Measurements from ENCODE around the gene GNMT. TPM values are rescaled to one million over a fixed set of nuclear protein-coding genes. Genes with fewer than 3 reads are reported as not detected.
A peak's percentile ranks its signal among the peaks of the same experiment; 100 is the strongest.

The GNMT gene
- total RNA-seq, 4 donors from 2014 or later = 0.76 TPM; not detected in 3

- H3K27ac ChIP-seq = no peak overlapping the region
- intact Hi-C loops (cut with DNase I) = no loop called here
- H3K4me1 ChIP-seq = no peaks in the 10 kb centered on the region
- 90 to 99% methylated on average over 7 of the region's 8 CpGs for WGBS, 2 donors
- no peaks in the 10 kb centered on the region for H3K27me3 ChIP-seq
- TF ChIP-seq, protein P1, sequence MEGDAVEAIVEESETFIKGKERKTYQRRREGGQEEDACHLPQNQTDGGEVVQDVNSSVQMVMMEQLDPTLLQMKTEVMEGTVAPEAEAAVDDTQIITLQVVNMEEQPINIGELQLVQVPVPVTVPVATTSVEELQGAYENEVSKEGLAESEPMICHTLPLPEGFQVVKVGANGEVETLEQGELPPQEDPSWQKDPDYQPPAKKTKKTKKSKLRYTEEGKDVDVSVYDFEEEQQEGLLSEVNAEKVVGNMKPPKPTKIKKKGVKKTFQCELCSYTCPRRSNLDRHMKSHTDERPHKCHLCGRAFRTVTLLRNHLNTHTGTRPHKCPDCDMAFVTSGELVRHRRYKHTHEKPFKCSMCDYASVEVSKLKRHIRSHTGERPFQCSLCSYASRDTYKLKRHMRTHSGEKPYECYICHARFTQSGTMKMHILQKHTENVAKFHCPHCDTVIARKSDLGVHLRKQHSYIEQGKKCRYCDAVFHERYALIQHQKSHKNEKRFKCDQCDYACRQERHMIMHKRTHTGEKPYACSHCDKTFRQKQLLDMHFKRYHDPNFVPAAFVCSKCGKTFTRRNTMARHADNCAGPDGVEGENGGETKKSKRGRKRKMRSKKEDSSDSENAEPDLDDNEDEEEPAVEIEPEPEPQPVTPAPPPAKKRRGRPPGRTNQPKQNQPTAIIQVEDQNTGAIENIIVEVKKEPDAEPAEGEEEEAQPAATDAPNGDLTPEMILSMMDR (IDR thresholded peaks at IDR 0.05) = no peak
- TF ChIP-seq POLR2A (IDR thresholded peaks at IDR 0.05) = no peak
- no peak for DNase-seq
- no peaks in the 10 kb centered on the region for H3K9me3 ChIP-seq
- H3K36me3 ChIP-seq = peaks cover 2 to 50% (median 10%) of the 10 kb centered on the region in 3 donors
- H3K4me3 ChIP-seq = no peak overlapping the region
Observed at GRCh38 chr6:43001843-43002242, 41.3 kb downstream of the GNMT start.

- H3K4me1 ChIP-seq = no peaks in the 10 kb centered on the region
- WGBS, 2 donors = 65 to 85% methylated on average over 3 to 4 of the region's 5 CpGs
- H3K27me3 ChIP-seq = no peaks in the 10 kb centered on the region
- no peak overlapping the region for H3K4me3 ChIP-seq
- intact Hi-C loops (cut with DNase I) = no loop called here
- DNase-seq = no peak
- H3K9me3 ChIP-seq = no peaks in the 10 kb centered on the region
- H3K27ac ChIP-seq = no peak overlapping the region
- TF ChIP-seq POLR2A (IDR thresholded peaks at IDR 0.05) = no peak
- TF ChIP-seq, protein P1 (IDR thresholded peaks at IDR 0.05) = no peak
- H3K36me3 ChIP-seq = peaks cover 13 to 88% (median 26%) of the 10 kb centered on the region in 3 donors
Observed at GRCh38 chr6:43005844-43006243, 45.3 kb downstream of the GNMT start.

DNA sequence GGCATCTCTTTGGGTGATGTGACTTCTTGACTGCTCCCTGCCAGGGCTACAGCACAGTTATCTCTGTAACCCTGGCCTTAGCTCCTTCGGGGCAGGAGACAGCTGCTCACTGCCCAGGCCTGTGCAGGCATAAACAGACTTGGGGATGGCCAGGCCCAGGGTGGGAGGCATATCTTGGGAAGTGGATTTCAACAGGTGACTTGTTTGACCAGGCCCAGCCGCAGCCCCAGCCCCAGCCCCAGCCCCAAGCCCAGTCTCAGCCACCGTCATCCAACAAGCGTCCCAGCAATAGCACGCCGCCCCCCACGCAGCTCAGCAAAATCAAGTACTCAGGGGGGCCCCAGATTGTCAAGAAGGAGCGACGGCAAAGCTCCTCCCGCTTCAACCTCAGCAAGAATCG lies 45.7 kb downstream of the GNMT start:
- WGBS, 2 donors = 92 to 98% methylated on average over 2 to 5 of the region's 11 CpGs
- no peak overlapping the region for H3K27ac ChIP-seq
- no peaks in the 10 kb centered on the region for H3K27me3 ChIP-seq
- DNase-seq = no peak
- intact Hi-C loops (cut with DNase I) = no loop called here
- no peak overlapping the region for H3K4me3 ChIP-seq
- no peak for TF ChIP-seq POLR2A (IDR thresholded peaks at IDR 0.05)
- TF ChIP-seq, protein P1 (IDR thresholded peaks at IDR 0.05) = no peak
- no peaks in the 10 kb centered on the region for H3K4me1 ChIP-seq
- no peaks in the 10 kb centered on the region for H3K9me3 ChIP-seq
- H3K36me3 ChIP-seq = peaks cover 17 to 88% (median 26%) of the 10 kb centered on the region in 3 donors

DNA sequence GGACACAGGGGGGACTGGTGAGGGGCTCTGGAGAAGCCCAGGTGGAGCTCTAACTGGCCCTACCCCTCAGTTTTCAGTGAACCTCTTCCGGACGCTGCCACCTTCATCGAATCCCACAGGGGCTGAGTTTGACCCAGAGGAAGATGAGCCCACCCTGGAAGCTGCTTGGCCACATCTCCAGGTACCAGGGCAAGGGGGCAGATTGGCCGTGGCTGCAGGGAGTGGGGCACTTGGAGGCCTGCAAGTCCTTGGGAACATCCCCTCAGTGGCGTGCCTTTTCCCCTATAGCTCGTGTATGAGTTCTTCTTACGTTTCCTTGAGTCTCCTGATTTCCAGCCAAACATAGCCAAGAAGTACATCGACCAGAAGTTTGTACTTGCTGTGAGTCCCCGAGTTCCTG lies 46.6 kb downstream of the GNMT start:
- intact Hi-C loops (cut with DNase I) = no loop called here
- TF ChIP-seq POLR2A (IDR thresholded peaks at IDR 0.05) = no peak
- TF ChIP-seq, protein P1 (IDR thresholded peaks at IDR 0.05) = no peak
- no peaks in the 10 kb centered on the region for H3K27me3 ChIP-seq

DNA sequence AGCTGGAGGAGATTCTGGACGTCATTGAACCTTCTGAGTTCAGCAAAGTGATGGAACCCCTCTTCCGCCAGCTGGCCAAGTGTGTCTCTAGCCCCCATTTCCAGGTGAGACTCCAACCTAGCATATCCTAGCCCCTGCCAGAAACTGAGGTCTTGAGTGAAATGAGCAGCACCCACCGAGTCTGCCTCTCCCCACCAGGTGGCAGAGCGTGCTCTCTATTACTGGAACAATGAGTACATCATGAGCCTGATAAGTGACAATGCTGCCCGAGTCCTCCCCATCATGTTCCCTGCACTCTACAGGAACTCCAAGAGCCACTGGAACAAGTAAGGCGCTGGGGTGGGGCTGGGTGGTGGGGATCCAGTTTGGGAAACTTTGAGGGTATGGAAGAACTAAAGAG lies 48.6 kb downstream of the GNMT start:
- 60 to 100% methylated on average over 2 to 6 of the region's 6 CpGs for WGBS, 2 donors

More for the DNA sequence above, 46.6 kb downstream of the GNMT start:
- H3K36me3 ChIP-seq = peaks cover 21 to 88% (median 26%) of the 10 kb centered on the region in 3 donors
- 87 to 91% methylated on average over 6 to 9 of the region's 9 CpGs for WGBS, 2 donors
- no peak for DNase-seq
- H3K9me3 ChIP-seq = no peaks in the 10 kb centered on the region
- H3K4me1 ChIP-seq = peaks cover 0 to 6% (median 4%) of the 10 kb centered on the region in 3 donors
- no peak overlapping the region for H3K27ac ChIP-seq
- no peak overlapping the region for H3K4me3 ChIP-seq

More for the DNA sequence above, 48.6 kb downstream of the GNMT start:
- no peak for DNase-seq
- Histone ChIP-seq H3K36me3 (peaks cover 21 to 75% (median 26%) of the 10 kb centered on the region in 3 donors), H3K9me3 (no peaks in the 10 kb centered on the region), H3K27ac (no peak overlapping the region), H3K27me3 (no peaks in the 10 kb centered on the region), H3K4me3 (no peak overlapping the region), H3K4me1 (peaks cover 10 to 19% (median 14%) of the 10 kb centered on the region in 3 donors)
- TF ChIP-seq POLR2A (IDR thresholded peaks at IDR 0.05) = no peak
- TF ChIP-seq, protein P1 (IDR thresholded peaks at IDR 0.05) = peak in 3 of 6 experiments; percentile 25 to 56 (median 43)
- intact Hi-C loops (cut with DNase I) = no loop called here

All from esophagus squamous epithelium (tissue), 5 donors.